HEK293 (cell line): ENCODE results near the gene PDIA4.

Experiments used
- GFI1B ChIP-seq: fragments of 450-650 bp; formaldehyde crosslinking; IDR thresholded peaks from 2 replicates; pipeline ENCODE4 v1.5.1; 2016; ENCODE audit warnings: missing biosample characterization, missing genetic modification characterization
- GLIS1 ChIP-seq: fragments of 450-650 bp; formaldehyde crosslinking; IDR thresholded peaks from 2 replicates; pipeline ENCODE4 v1.5.1; 2016; ENCODE audit warnings: missing biosample characterization, missing genetic modification characterization
- GLIS2 ChIP-seq: fragments of 450-650 bp; formaldehyde crosslinking; IDR thresholded peaks from 2 replicates; pipeline ENCODE4 v1.5.1; 2016; ENCODE audit warnings: missing biosample characterization, missing genetic modification characterization
- SCRT1 ChIP-seq: fragments of 450-650 bp; formaldehyde crosslinking; IDR thresholded peaks from 2 replicates; pipeline ENCODE4 v1.5.1; 2016; ENCODE audit warnings: missing biosample characterization, missing genetic modification characterization, borderline replicate concordance
- SP3 ChIP-seq: fragments of 450-650 bp; formaldehyde crosslinking; IDR thresholded peaks from 2 replicates; pipeline ENCODE4 v1.5.1; 2016; ENCODE audit warnings: missing biosample characterization, missing genetic modification characterization
- TRIM28 ChIP-seq: IDR thresholded peaks from 2 replicates; pipeline ENCODE4 v1.6.1; 2011; ENCODE audit warnings: low read length, control low read depth, borderline replicate concordance
- YY2 ChIP-seq: fragments of 450-650 bp; formaldehyde crosslinking; IDR thresholded peaks from 2 replicates; pipeline ENCODE4 v1.5.1; 2016; ENCODE audit warnings: missing biosample characterization, missing genetic modification characterization
- ZBTB17 ChIP-seq: fragments of 450-650 bp; formaldehyde crosslinking; IDR thresholded peaks from 2 replicates; pipeline ENCODE4 v1.5.1; 2016; ENCODE audit warnings: missing biosample characterization, missing genetic modification characterization
- ZBTB21 ChIP-seq: fragments of 450-650 bp; formaldehyde crosslinking; IDR thresholded peaks from 2 replicates; pipeline ENCODE4 v1.5.1; 2017; ENCODE audit warnings: missing biosample characterization, missing genetic modification characterization
- ZBTB8A ChIP-seq: fragments of 450-650 bp; formaldehyde crosslinking; IDR thresholded peaks from 2 replicates; pipeline ENCODE4 v1.5.1; 2016; ENCODE audit warnings: missing biosample characterization, missing genetic modification characterization
- ZFP69B ChIP-seq: fragments of 450-650 bp; formaldehyde crosslinking; IDR thresholded peaks from 2 replicates; pipeline ENCODE4 v1.5.1; 2016; ENCODE audit warnings: missing biosample characterization, missing genetic modification characterization
- ZNF311 ChIP-seq: fragments of 450-650 bp; formaldehyde crosslinking; IDR thresholded peaks from 2 replicates; pipeline ENCODE4 v1.5.1; 2017; ENCODE audit warnings: missing biosample characterization, missing genetic modification characterization, borderline replicate concordance
- ZNF324 ChIP-seq: fragments of 450-650 bp; formaldehyde crosslinking; IDR thresholded peaks from 2 replicates; pipeline ENCODE4 v1.5.1; 2016; ENCODE audit warnings: missing biosample characterization, missing genetic modification characterization
- ZNF394 ChIP-seq: fragments of 450-650 bp; formaldehyde crosslinking; IDR thresholded peaks from 2 replicates; pipeline ENCODE4 v1.5.1; 2016; ENCODE audit warnings: missing biosample characterization, missing genetic modification characterization, mild to moderate bottlenecking, moderate library complexity, borderline replicate concordance
- ZNF501 ChIP-seq: fragments of 450-650 bp; formaldehyde crosslinking; IDR thresholded peaks from 2 replicates; pipeline ENCODE4 v1.5.1; 2016; ENCODE audit warnings: missing biosample characterization, missing genetic modification characterization
- ZNF558 ChIP-seq: fragments of 450-650 bp; formaldehyde crosslinking; IDR thresholded peaks from 2 replicates; pipeline ENCODE4 v1.5.1; 2016; ENCODE audit warnings: missing biosample characterization, missing genetic modification characterization
- ZNF560 ChIP-seq: fragments of 450-650 bp; formaldehyde crosslinking; IDR thresholded peaks from 2 replicates; pipeline ENCODE4 v1.5.1; 2017; ENCODE audit warnings: missing biosample characterization, missing genetic modification characterization, borderline replicate concordance
- ZNF596 ChIP-seq: fragments of 450-650 bp; IDR thresholded peaks from 2 replicates; pipeline ENCODE4 v1.5.0; 2018; ENCODE audit warnings: missing biosample characterization, mild to moderate bottlenecking, missing genetic modification characterization, moderate library complexity
- ZNF624 ChIP-seq: fragments of 450-650 bp; formaldehyde crosslinking; IDR thresholded peaks from 2 replicates; pipeline ENCODE4 v1.5.1; 2017; ENCODE audit warnings: missing biosample characterization, missing genetic modification characterization
- ZNF639 ChIP-seq: fragments of 450-650 bp; formaldehyde crosslinking; IDR thresholded peaks from 2 replicates; pipeline ENCODE4 v1.5.1; 2016; ENCODE audit warnings: missing biosample characterization, missing genetic modification characterization
- ZNF785 ChIP-seq: fragments of 450-650 bp; formaldehyde crosslinking; IDR thresholded peaks from 2 replicates; pipeline ENCODE4 v1.5.1; 2016; ENCODE audit warnings: missing biosample characterization, missing genetic modification characterization
- ZSCAN23 ChIP-seq: fragments of 450-650 bp; formaldehyde crosslinking; IDR thresholded peaks from 2 replicates; pipeline ENCODE4 v1.5.1; 2016; ENCODE audit warnings: missing biosample characterization, missing genetic modification characterization
- TF ChIP-seq, protein P1 (sequence below): fragments of 450-650 bp; formaldehyde crosslinking; IDR thresholded peaks from 2 replicates; pipeline ENCODE4 v1.5.1; 2016; ENCODE audit warnings: missing biosample characterization, missing genetic modification characterization
- TF ChIP-seq, protein P2 (sequence below): fragments of 450-650 bp; formaldehyde crosslinking; IDR thresholded peaks from 2 replicates; pipeline ENCODE4 v1.5.1; 2016; ENCODE audit warnings: missing biosample characterization, missing genetic modification characterization
- TF ChIP-seq, protein P3 (sequence below): fragments of 450-650 bp; formaldehyde crosslinking; conservative IDR thresholded peaks from 2 replicates; pipeline ENCODE4 v1.5.1; 2016; ENCODE audit warnings: low read depth, missing biosample characterization, missing genetic modification characterization

PDIA4 gene

GRCh38 chr7:148983200-148984146 is 44.8 kb downstream of the PDIA4 start (continued):
- TF ChIP-seq, protein P1, sequence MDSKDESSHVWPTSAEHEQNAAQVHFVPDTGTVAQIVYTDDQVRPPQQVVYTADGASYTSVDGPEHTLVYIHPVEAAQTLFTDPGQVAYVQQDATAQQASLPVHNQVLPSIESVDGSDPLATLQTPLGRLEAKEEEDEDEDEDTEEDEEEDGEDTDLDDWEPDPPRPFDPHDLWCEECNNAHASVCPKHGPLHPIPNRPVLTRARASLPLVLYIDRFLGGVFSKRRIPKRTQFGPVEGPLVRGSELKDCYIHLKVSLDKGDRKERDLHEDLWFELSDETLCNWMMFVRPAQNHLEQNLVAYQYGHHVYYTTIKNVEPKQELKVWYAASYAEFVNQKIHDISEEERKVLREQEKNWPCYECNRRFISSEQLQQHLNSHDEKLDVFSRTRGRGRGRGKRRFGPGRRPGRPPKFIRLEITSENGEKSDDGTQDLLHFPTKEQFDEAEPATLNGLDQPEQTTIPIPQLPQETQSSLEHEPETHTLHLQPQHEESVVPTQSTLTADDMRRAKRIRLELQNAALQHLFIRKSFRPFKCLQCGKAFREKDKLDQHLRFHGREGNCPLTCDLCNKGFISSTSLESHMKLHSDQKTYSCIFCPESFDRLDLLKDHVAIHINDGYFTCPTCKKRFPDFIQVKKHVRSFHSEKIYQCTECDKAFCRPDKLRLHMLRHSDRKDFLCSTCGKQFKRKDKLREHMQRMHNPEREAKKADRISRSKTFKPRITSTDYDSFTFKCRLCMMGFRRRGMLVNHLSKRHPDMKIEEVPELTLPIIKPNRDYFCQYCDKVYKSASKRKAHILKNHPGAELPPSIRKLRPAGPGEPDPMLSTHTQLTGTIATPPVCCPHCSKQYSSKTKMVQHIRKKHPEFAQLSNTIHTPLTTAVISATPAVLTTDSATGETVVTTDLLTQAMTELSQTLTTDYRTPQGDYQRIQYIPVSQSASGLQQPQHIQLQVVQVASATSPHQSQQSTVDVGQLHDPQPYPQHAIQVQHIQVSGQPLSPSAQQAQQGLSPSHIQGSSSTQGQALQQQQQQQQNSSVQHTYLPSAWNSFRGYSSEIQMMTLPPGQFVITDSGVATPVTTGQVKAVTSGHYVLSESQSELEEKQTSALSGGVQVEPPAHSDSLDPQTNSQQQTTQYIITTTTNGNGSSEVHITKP (tag by site-specific recombination) = peak; percentile 90
- TF ChIP-seq ZNF639 (tag by site-specific recombination) (peak; percentile 83), SCRT1 (tag by site-specific recombination) (peak; percentile 9; the same call in 1 of the 2 replicates), GLIS1 (peak; percentile 80), ZNF624 (no peak), ZNF558 (tag by site-specific recombination) (peak; percentile 73; the same call in 1 of the 2 replicates), YY2 (tag by site-specific recombination) (no peak), ZBTB17 (tag by site-specific recombination) (peak; percentile 80), GFI1B (tag by site-specific recombination) (peak; percentile 79; the same call in 1 of the 2 replicates), ZSCAN23 (tag by site-specific recombination) (0 out of 2 replicates have a peak, but pooled peaks have one; percentile 65), SP3 (peak; percentile 46; the same call in 1 of the 2 replicates), ZNF501 (tag by site-specific recombination) (peak; percentile 83; the same call in 1 of the 2 replicates), ZNF785 (tag by site-specific recombination) (no peak), ZNF560 (tag by site-specific recombination) (no peak), ZNF596 (tag by site-specific recombination) (0 out of 2 replicates have a peak, but pooled peaks have one; percentile 24), TRIM28 (peak; percentile 89), ZNF394 (tag by site-specific recombination) (peak; percentile 68), ZBTB21 (tag by site-specific recombination) (0 out of 2 replicates have a peak, but pooled peaks have one; percentile 37), GLIS2 (tag by site-specific recombination) (peak; percentile 81), ZNF311 (tag by site-specific recombination) (no peak), ZNF324 (peak; percentile 79), ZFP69B (tag by site-specific recombination) (peak; percentile 99), ZBTB8A (peak; percentile 51)
- TF ChIP-seq, protein P2, sequence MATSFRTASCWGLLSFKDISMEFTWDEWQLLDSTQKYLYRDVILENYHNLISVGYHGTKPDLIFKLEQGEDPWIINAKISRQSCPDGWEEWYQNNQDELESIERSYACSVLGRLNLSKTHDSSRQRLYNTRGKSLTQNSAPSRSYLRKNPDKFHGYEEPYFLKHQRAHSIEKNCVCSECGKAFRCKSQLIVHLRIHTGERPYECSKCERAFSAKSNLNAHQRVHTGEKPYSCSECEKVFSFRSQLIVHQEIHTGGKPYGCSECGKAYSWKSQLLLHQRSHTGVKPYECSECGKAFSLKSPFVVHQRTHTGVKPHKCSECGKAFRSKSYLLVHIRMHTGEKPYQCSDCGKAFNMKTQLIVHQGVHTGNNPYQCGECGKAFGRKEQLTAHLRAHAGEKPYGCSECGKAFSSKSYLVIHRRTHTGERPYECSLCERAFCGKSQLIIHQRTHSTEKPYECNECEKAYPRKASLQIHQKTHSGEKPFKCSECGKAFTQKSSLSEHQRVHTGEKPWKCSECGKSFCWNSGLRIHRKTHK = no peak
- TF ChIP-seq, protein P3, sequence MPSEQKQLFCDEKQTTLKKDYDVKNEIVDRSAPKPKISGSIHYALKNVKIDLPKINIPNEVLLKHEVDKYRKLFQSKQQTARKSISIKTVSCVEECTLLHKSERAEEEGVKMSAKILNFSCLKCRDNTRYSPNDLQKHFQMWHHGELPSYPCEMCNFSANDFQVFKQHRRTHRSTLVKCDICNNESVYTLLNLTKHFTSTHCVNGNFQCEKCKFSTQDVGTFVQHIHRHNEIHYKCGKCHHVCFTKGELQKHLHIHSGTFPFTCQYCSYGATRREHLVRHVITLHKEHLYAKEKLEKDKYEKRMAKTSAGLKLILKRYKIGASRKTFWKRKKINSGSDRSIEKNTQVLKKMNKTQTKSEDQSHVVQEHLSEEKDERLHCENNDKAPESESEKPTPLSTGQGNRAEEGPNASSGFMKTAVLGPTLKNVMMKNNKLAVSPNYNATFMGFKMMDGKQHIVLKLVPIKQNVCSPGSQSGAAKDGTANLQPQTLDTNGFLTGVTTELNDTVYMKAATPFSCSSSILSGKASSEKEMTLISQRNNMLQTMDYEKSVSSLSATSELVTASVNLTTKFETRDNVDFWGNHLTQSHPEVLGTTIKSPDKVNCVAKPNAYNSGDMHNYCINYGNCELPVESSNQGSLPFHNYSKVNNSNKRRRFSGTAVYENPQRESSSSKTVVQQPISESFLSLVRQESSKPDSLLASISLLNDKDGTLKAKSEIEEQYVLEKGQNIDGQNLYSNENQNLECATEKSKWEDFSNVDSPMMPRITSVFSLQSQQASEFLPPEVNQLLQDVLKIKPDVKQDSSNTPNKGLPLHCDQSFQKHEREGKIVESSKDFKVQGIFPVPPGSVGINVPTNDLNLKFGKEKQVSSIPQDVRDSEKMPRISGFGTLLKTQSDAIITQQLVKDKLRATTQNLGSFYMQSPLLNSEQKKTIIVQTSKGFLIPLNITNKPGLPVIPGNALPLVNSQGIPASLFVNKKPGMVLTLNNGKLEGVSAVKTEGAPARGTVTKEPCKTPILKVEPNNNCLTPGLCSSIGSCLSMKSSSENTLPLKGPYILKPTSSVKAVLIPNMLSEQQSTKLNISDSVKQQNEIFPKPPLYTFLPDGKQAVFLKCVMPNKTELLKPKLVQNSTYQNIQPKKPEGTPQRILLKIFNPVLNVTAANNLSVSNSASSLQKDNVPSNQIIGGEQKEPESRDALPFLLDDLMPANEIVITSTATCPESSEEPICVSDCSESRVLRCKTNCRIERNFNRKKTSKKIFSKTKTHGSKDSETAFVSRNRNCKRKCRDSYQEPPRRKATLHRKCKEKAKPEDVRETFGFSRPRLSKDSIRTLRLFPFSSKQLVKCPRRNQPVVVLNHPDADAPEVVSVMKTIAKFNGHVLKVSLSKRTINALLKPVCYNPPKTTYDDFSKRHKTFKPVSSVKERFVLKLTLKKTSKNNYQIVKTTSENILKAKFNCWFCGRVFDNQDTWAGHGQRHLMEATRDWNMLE (tag by site-specific recombination) = 0 out of 2 replicates have a peak, but pooled peaks have one; percentile 17
